Tibial nerve (tissue), 4 donors: ENCODE data around the gene FSD1L.

ENCODE experiments used
- EP300 ChIP-seq, 2 donors: sonication (generic); formaldehyde crosslinking; IDR thresholded peaks; one replicate each; pipeline ENCODE4 v1.6.1; 2017; ENCODE audit warnings: antibody characterized with exemption in 2 of 2, mild to moderate bottlenecking in 1 of 2
- TF ChIP-seq, protein P1 (sequence below), 5 experiments: fragments of 200-600 bp in 3 of 5; fragments of 450-650 bp in 2 of 5; sonication (generic) in 3 of 5; IDR thresholded peaks; one replicate each; pipeline ENCODE4 v1.5.1; 2016 to 2019; ENCODE audit warnings: antibody characterized with exemption in 5 of 5, mild to moderate bottlenecking in 3 of 5, moderate library complexity in 2 of 5

GRCh38 chr9:105439428-105439827, 8.4 kb upstream of the FSD1L start:
- TF ChIP-seq, protein P1, sequence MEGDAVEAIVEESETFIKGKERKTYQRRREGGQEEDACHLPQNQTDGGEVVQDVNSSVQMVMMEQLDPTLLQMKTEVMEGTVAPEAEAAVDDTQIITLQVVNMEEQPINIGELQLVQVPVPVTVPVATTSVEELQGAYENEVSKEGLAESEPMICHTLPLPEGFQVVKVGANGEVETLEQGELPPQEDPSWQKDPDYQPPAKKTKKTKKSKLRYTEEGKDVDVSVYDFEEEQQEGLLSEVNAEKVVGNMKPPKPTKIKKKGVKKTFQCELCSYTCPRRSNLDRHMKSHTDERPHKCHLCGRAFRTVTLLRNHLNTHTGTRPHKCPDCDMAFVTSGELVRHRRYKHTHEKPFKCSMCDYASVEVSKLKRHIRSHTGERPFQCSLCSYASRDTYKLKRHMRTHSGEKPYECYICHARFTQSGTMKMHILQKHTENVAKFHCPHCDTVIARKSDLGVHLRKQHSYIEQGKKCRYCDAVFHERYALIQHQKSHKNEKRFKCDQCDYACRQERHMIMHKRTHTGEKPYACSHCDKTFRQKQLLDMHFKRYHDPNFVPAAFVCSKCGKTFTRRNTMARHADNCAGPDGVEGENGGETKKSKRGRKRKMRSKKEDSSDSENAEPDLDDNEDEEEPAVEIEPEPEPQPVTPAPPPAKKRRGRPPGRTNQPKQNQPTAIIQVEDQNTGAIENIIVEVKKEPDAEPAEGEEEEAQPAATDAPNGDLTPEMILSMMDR (IDR thresholded peaks at IDR 0.05): no peak
- no peak for TF ChIP-seq EP300 (IDR thresholded peaks at IDR 0.05)
